ENCODE data around the gene ATG101. TPM values are rescaled to one million over a fixed set of nuclear protein-coding genes. Genes with fewer than 3 reads are reported as not detected.
A peak's percentile ranks its signal among the peaks of the same experiment; 100 is the strongest.

Gene ATG101
- total and polyA plus RNA-seq, 2 experiments from 2014 or later: 77.3 to 139 TPM

DNA sequence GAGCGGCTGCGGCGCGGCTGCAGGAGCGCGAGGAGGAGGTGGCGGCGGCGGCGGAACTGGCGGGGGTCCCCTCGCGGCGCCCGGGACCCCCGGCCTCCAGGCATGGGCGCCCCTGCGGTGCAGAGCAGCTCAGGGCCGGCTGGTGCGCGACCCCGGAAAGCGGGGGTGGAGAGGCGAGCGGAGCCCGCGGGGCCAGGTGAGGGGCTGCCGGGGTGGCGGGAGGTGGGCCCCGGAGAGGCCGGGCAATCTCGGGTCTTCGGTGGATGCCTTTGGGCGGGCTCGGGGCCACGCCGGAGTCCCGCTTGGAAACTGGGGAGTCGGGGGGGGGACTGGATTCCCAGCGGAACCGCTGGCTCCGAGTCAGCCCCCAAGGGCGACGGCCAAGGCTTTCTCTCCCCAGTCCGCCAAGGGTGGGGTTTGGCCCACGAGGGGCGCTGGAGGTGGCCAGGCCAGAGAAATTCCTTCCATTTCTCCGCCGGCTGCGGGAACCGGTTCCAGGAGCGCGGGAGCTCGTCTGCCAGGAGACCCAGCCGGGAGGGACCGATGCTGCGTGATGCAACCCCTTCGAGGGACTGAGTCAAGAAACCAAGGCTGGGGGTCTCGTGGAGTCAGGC, 32.4 kb upstream of the ATG101 start:
- Histone ChIP-seq H3K27me3 (replicated peaks; ENCODE audit: insufficient read depth) (no peaks in the 10 kb centered on the region), H3K9ac (peak overlapping the region; percentile 96), H2AFZ (peak overlapping the region; percentile 44; the same call in 1 of the 2 replicates), H3K9me3 (ENCODE audit: low read depth) (no peaks in the 10 kb centered on the region), H4K20me1 (ENCODE audit: insufficient read depth) (no peaks in the 10 kb centered on the region), H3F3A (ENCODE audit: insufficient read depth) (peaks cover 19% of the 10 kb centered on the region), H3K4me3 (peak overlapping the region; percentile 78), H3K4me1 (ENCODE audit: insufficient read depth) (peaks cover 12% of the 10 kb centered on the region), H3K9me2 (ENCODE audit: insufficient read depth) (no peaks in the 10 kb centered on the region), H3K27ac (peak overlapping the region; percentile 71), H3K4me2 (ENCODE audit: unreplicated experiment) (peak overlapping the region; percentile 76), H3K79me2 (ENCODE audit: insufficient read depth) (peaks cover 6% of the 10 kb centered on the region), H3K36me3 (ENCODE audit: low read depth) (no peaks in the 10 kb centered on the region)
- in situ Hi-C loops (cut with MboI): no loop called here
- DNase-seq: peak; percentile 81
- TF ChIP-seq EZH2 (IDR thresholded peaks at IDR 0.05; ENCODE audit: insufficient read depth, poor library complexity, severe bottlenecking) (no peak), EZH2phosphoT487 (IDR thresholded peaks at IDR 0.05; ENCODE audit: insufficient read depth, low read depth) (no peak)
- WGBS, 2 experiments (ENCODE audit: low coverage in 1 of 2, low lambda C conversion rate in 2 of 2, missing lambda C conversion rate in 2 of 2): 0 to 2% methylated on average over 15 to 38 of the region's 59 CpGs

DNA sequence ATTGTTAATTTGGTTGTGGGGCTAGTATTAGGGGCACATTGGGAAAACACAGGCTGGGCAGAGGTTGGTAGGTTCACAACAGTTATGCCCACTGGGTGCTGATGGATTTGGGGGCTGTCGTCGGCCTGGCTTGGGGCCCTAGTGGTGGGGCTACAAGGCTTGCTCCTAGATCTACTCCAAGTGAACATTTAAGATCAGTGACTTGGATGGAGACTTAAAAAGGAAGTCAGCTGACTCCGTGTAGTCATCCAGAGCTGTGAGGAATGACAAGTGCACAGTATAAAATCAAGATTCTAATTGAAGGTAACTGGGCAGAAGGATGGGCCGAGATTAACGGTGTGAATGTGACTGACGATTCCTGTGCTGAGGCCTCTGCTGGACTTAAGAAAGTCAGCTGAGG, 31.3 kb upstream of the ATG101 start:
- Histone ChIP-seq H3K36me3 (ENCODE audit: low read depth) (no peaks in the 10 kb centered on the region), H3K79me2 (ENCODE audit: insufficient read depth) (peaks cover 6% of the 10 kb centered on the region), H2AFZ (no peak overlapping the region), H3K4me1 (ENCODE audit: insufficient read depth) (peaks cover 7% of the 10 kb centered on the region), H3K9me3 (ENCODE audit: low read depth) (no peaks in the 10 kb centered on the region), H4K20me1 (ENCODE audit: insufficient read depth) (no peaks in the 10 kb centered on the region), H3K4me2 (ENCODE audit: unreplicated experiment) (peak overlapping the region; percentile 76), H3K27ac (peak overlapping the region; percentile 71), H3K27me3 (replicated peaks; ENCODE audit: insufficient read depth) (no peaks in the 10 kb centered on the region), H3K9me2 (ENCODE audit: insufficient read depth) (no peaks in the 10 kb centered on the region), H3F3A (ENCODE audit: insufficient read depth) (peaks cover 17% of the 10 kb centered on the region; the same call in 1 of the 2 replicates), H3K4me3 (peak overlapping the region; percentile 78), H3K9ac (peak overlapping the region; percentile 96)
- no peak for TF ChIP-seq EZH2 (IDR thresholded peaks at IDR 0.05; ENCODE audit: insufficient read depth, poor library complexity, severe bottlenecking)
- TF ChIP-seq EZH2phosphoT487 (IDR thresholded peaks at IDR 0.05; ENCODE audit: insufficient read depth, low read depth): no peak
- DNase-seq: peak; percentile 71
- WGBS, 2 experiments (ENCODE audit: low coverage in 1 of 2, low lambda C conversion rate in 2 of 2, missing lambda C conversion rate in 2 of 2): 23 to 27% methylated on average over 6 of the region's 6 CpGs
- in situ Hi-C loops (cut with MboI): no loop called here

DNA sequence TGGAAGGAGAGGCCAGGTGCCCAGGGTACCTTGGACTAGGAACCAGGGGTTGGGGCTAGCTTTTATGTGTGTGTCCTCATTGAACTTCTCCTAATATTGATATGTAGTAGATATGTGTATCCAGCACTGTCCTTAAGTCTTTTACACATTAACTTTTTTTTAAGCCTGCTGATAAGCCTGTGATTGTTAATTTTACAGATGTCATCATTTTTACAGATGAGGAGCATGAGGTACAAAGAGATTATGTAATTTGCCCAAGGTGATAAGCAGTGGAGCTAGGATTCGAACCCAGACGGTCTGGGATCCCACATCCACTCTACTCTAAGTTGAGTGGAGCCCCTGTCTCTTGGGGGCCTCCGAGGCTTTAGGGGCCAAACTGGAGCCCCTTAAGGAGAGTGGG, 28.7 kb upstream of the ATG101 start:
- Histone ChIP-seq H3K4me3 (no peak overlapping the region), H2AFZ (no peak overlapping the region), H3K79me2 (ENCODE audit: insufficient read depth) (peaks cover 6% of the 10 kb centered on the region), H3K9ac (no peak overlapping the region), H4K20me1 (ENCODE audit: insufficient read depth) (no peaks in the 10 kb centered on the region), H3F3A (ENCODE audit: insufficient read depth) (peaks cover 27% of the 10 kb centered on the region; the same call in 1 of the 2 replicates), H3K9me2 (ENCODE audit: insufficient read depth) (no peaks in the 10 kb centered on the region), H3K36me3 (ENCODE audit: low read depth) (no peaks in the 10 kb centered on the region), H3K27ac (no peak overlapping the region), H3K4me1 (ENCODE audit: insufficient read depth) (peaks cover 23% of the 10 kb centered on the region), H3K9me3 (ENCODE audit: low read depth) (no peaks in the 10 kb centered on the region), H3K27me3 (replicated peaks; ENCODE audit: insufficient read depth) (no peaks in the 10 kb centered on the region), H3K4me2 (ENCODE audit: unreplicated experiment) (no peak overlapping the region)
- in situ Hi-C loops (cut with MboI): no loop called here
- WGBS, 2 experiments (ENCODE audit: low coverage in 1 of 2, low lambda C conversion rate in 2 of 2, missing lambda C conversion rate in 2 of 2): 76 to 84% methylated on average over 3 of the region's 3 CpGs
- TF ChIP-seq EZH2phosphoT487 (IDR thresholded peaks at IDR 0.05; ENCODE audit: insufficient read depth, low read depth): no peak
- no peak for DNase-seq

DNA sequence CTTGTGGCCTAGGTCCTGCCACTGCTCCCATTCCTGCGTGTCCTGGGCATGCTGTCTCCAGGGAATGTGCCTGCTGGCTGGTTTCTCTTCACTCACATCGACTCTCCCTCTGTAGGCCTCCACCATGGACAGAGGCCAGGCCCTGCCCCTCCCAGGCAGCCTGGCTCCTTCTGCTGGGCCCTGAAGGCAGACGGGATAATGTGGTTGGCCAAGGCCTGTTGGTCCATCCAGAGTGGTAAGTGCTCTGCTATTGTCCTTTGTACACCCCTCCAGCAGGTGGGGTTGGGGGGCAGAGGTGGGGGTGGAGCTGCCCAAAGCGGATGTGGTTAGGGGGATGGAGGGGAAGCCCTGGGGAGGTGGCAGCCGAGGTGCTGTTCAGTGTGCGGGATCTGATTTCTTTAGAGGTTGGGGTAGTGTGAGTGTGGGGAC, 28.1 kb upstream of the ATG101 start:
- no peak for TF ChIP-seq EZH2phosphoT487 (IDR thresholded peaks at IDR 0.05; ENCODE audit: insufficient read depth, low read depth)
- TF ChIP-seq EZH2 (IDR thresholded peaks at IDR 0.05; ENCODE audit: insufficient read depth, poor library complexity, severe bottlenecking): no peak
- Histone ChIP-seq H3K9me3 (ENCODE audit: low read depth) (no peaks in the 10 kb centered on the region), H4K20me1 (ENCODE audit: insufficient read depth) (no peaks in the 10 kb centered on the region), H2AFZ (no peak overlapping the region), H3K79me2 (ENCODE audit: insufficient read depth) (peaks cover 6% of the 10 kb centered on the region), H3K9me2 (ENCODE audit: insufficient read depth) (no peaks in the 10 kb centered on the region), H3K9ac (no peak overlapping the region), H3K4me2 (ENCODE audit: unreplicated experiment) (no peak overlapping the region), H3K4me1 (ENCODE audit: insufficient read depth) (peaks cover 23% of the 10 kb centered on the region), H3K27ac (no peak overlapping the region), H3K27me3 (replicated peaks; ENCODE audit: insufficient read depth) (no peaks in the 10 kb centered on the region), H3K36me3 (ENCODE audit: low read depth) (no peaks in the 10 kb centered on the region), H3F3A (ENCODE audit: insufficient read depth) (peaks cover 27% of the 10 kb centered on the region; the same call in 1 of the 2 replicates), H3K4me3 (no peak overlapping the region)
- in situ Hi-C loops (cut with MboI): no loop called here
- WGBS, 2 experiments (ENCODE audit: low coverage in 1 of 2, low lambda C conversion rate in 2 of 2, missing lambda C conversion rate in 2 of 2): 58 to 70% methylated on average over 5 to 6 of the region's 6 CpGs
- DNase-seq: peak; percentile 73

All from GM23248 (cell line).